OCI-LY1 (cell line): ENCODE data around the gene COG7.

Source experiments
- H2AFZ ChIP-seq: fragments of 200-600 bp; sonication (generic), shearing (Covaris generic); 2 replicates; pipeline ENCODE4 v1.6.0; 2014; ENCODE audit warnings: antibody characterized with exemption, mild to moderate bottlenecking, low read length
- H3F3A ChIP-seq: fragments of 200-600 bp; sonication (generic), shearing (Covaris generic); 2 replicates; pipeline ENCODE4 v1.6.0; 2014; ENCODE audit warnings: mild to moderate bottlenecking, antibody characterized with exemption, low read length, moderate library complexity; ENCODE audit not compliant: insufficient read depth
- H3K27ac ChIP-seq: fragments of 200-600 bp; sonication (generic); 2 replicates; pipeline ENCODE4 v1.5.1; 2014; ENCODE audit warnings: low read length, mixed run types, mild to moderate bottlenecking, low read depth; ENCODE audit not compliant: poor library complexity, severe bottlenecking
- H3K27me3 ChIP-seq: fragments of 200-600 bp; sonication (generic); 2 replicates; pipeline ENCODE4 v1.6.0; 2014; ENCODE audit warnings: antibody characterized with exemption, mild to moderate bottlenecking, low read length, moderate library complexity; ENCODE audit not compliant: insufficient read depth
- H3K36me3 ChIP-seq: fragments of 200-600 bp; sonication (generic); 2 replicates; pipeline ENCODE4 v1.6.1; 2014; ENCODE audit warnings: mild to moderate bottlenecking, antibody characterized with exemption, low read length, moderate library complexity, mixed read lengths; ENCODE audit not compliant: insufficient read depth
- H3K4me1 ChIP-seq: fragments of 200-600 bp; sonication (generic); 2 replicates; pipeline ENCODE4 v1.5.1; 2014; ENCODE audit warnings: mild to moderate bottlenecking, low read length, moderate library complexity; ENCODE audit not compliant: insufficient read depth, severe bottlenecking
- H3K4me2 ChIP-seq: fragments of 200-600 bp; sonication (generic), shearing (Covaris generic); 2 replicates; pipeline ENCODE4 v1.6.1; 2014; ENCODE audit warnings: low read length
- H3K4me3 ChIP-seq: fragments of 200-600 bp; sonication (generic); 2 replicates; pipeline ENCODE4 v1.5.1; 2014; ENCODE audit warnings: low read length, low read depth, mild to moderate bottlenecking, mixed read lengths; ENCODE audit not compliant: poor library complexity, severe bottlenecking
- H3K79me2 ChIP-seq: fragments of 200-600 bp; shearing (Covaris generic); 2 replicates; pipeline ENCODE4 v1.6.1; 2016; ENCODE audit warnings: mixed run types, low read length, mixed read lengths; ENCODE audit not compliant: insufficient read depth
- H3K9ac ChIP-seq: fragments of 200-600 bp; sonication (generic), shearing (Covaris generic); 2 replicates; pipeline ENCODE4 v1.6.1; 2014; ENCODE audit warnings: mild to moderate bottlenecking, low read length, mixed read lengths
- H3K9me2 ChIP-seq: fragments of 200-600 bp; sonication (generic), shearing (Covaris generic); 2 replicates; pipeline ENCODE4 v1.6.1; 2014; ENCODE audit warnings: low read depth, mild to moderate bottlenecking, low read length, mixed read lengths
- H3K9me3 ChIP-seq: fragments of 200-600 bp; shearing (Covaris generic); 2 replicates; pipeline ENCODE4 v1.6.1; 2014; ENCODE audit warnings: low read length, mixed read lengths
- H4K20me1 ChIP-seq: fragments of 200-600 bp; sonication (generic), shearing (Covaris generic); 2 replicates; pipeline ENCODE4 v1.6.0; 2016; ENCODE audit warnings: mild to moderate bottlenecking, low read length; ENCODE audit not compliant: insufficient read depth
- EZH2 ChIP-seq: fragments of 200-600 bp; sonication (generic), shearing (Covaris generic); IDR thresholded peaks from 2 replicates; pipeline ENCODE4 v1.8.0; 2017; ENCODE audit warnings: borderline replicate concordance, mixed run types, mild to moderate bottlenecking, antibody characterized with exemption, low read length, moderate library complexity, mixed read lengths
- TF ChIP-seq, protein P1 (sequence below): fragments of 200-600 bp; sonication (generic), shearing (Covaris generic); IDR thresholded peaks from 2 replicates; pipeline ENCODE4 v1.5.1; 2017; ENCODE audit warnings: mild to moderate bottlenecking, antibody characterized with exemption, low read length, moderate library complexity, mixed read lengths

The COG7 gene

GRCh38 chr16:23416816-23417215 is 36.2 kb downstream of the COG7 start:
- no peaks in the 10 kb centered on the region for H4K20me1 ChIP-seq
- H3K27me3 ChIP-seq: no peaks in the 10 kb centered on the region
- no peaks in the 10 kb centered on the region for H3K4me1 ChIP-seq
- no peak for TF ChIP-seq EZH2
- TF ChIP-seq, protein P1, sequence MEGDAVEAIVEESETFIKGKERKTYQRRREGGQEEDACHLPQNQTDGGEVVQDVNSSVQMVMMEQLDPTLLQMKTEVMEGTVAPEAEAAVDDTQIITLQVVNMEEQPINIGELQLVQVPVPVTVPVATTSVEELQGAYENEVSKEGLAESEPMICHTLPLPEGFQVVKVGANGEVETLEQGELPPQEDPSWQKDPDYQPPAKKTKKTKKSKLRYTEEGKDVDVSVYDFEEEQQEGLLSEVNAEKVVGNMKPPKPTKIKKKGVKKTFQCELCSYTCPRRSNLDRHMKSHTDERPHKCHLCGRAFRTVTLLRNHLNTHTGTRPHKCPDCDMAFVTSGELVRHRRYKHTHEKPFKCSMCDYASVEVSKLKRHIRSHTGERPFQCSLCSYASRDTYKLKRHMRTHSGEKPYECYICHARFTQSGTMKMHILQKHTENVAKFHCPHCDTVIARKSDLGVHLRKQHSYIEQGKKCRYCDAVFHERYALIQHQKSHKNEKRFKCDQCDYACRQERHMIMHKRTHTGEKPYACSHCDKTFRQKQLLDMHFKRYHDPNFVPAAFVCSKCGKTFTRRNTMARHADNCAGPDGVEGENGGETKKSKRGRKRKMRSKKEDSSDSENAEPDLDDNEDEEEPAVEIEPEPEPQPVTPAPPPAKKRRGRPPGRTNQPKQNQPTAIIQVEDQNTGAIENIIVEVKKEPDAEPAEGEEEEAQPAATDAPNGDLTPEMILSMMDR: no peak
- H3K36me3 ChIP-seq: peaks cover 28% of the 10 kb centered on the region; the same call in 1 of the 2 replicates
- no peak overlapping the region for H3K4me3 ChIP-seq
- H3K9me3 ChIP-seq: no peaks in the 10 kb centered on the region
- H3K4me2 ChIP-seq: no peak overlapping the region
- H3K27ac ChIP-seq: no peak overlapping the region
- no peaks in the 10 kb centered on the region for H3K79me2 ChIP-seq
- H3F3A ChIP-seq: no peaks in the 10 kb centered on the region
- no peak overlapping the region for H2AFZ ChIP-seq
- no peak overlapping the region for H3K9ac ChIP-seq
- no peaks in the 10 kb centered on the region for H3K9me2 ChIP-seq

GRCh38 chr16:23414731-23415130 is 38.3 kb downstream of the COG7 start:
- Histone ChIP-seq H3K9me3 (no peaks in the 10 kb centered on the region), H3K27ac (no peak overlapping the region), H3K36me3 (peaks cover 23% of the 10 kb centered on the region; the same call in 1 of the 2 replicates), H3K4me3 (no peak overlapping the region), H3F3A (no peaks in the 10 kb centered on the region), H3K9me2 (no peaks in the 10 kb centered on the region), H2AFZ (no peak overlapping the region), H3K4me1 (no peaks in the 10 kb centered on the region), H3K4me2 (no peak overlapping the region), H4K20me1 (no peaks in the 10 kb centered on the region), H3K9ac (no peak overlapping the region), H3K27me3 (no peaks in the 10 kb centered on the region), H3K79me2 (no peaks in the 10 kb centered on the region)
- TF ChIP-seq, protein P1: no peak
- TF ChIP-seq EZH2: no peak

GRCh38 chr16:23410176-23410575 is 42.8 kb downstream of the COG7 start:
- Histone ChIP-seq H3K27ac (no peak overlapping the region), H3K9me2 (no peaks in the 10 kb centered on the region), H3K4me1 (no peaks in the 10 kb centered on the region), H3F3A (no peaks in the 10 kb centered on the region), H3K9ac (no peak overlapping the region), H3K79me2 (no peaks in the 10 kb centered on the region), H4K20me1 (no peaks in the 10 kb centered on the region), H3K27me3 (no peaks in the 10 kb centered on the region), H2AFZ (no peak overlapping the region), H3K36me3 (peaks cover 24% of the 10 kb centered on the region), H3K4me3 (no peak overlapping the region), H3K9me3 (no peaks in the 10 kb centered on the region), H3K4me2 (no peak overlapping the region)
- TF ChIP-seq, protein P1: no peak
- TF ChIP-seq EZH2: no peak
